Keratinocyte (primary cell): ENCODE results near the gene HCFC1. TPM values are rescaled to one million over a fixed set of nuclear protein-coding genes. Genes with fewer than 3 reads are reported as not detected.

Experiments used
- DNase-seq: peaks from one replicate; pipeline ENCODE4 v3.0.0-alpha.2; 2011; ENCODE audit warnings: low read depth, missing footprints, low spot score
- FAIRE-seq: peaks from 2 replicates; lab custom pipeline; 2011; peaks lifted over from hg19 to GRCh38; lab: Jason Lieb, UNC
- H2AFZ ChIP-seq: 2 replicates; pipeline ENCODE4 v1.6.0; 2012; ENCODE audit warnings: low read length, control low read depth, inconsistent platforms; ENCODE audit not compliant: control insufficient read depth
- H3K27ac ChIP-seq: 2 replicates; pipeline ENCODE4 v1.5.1; 2011; ENCODE audit warnings: low read length; ENCODE audit not compliant: control insufficient read depth, insufficient read depth
- H3K27me3 ChIP-seq: 3 replicates; pipeline ENCODE4 v1.6.0; 2011; ENCODE audit warnings: low read length; ENCODE audit not compliant: control insufficient read depth, insufficient read depth; ENCODE audit errors: extremely low read depth
- H3K36me3 ChIP-seq, 2 experiments: 2 replicates in 1 of 2; 3 replicates in 1 of 2; pipeline ENCODE4 v1.5.1; 2011; ENCODE audit warnings: low read length in 2 of 2, mild to moderate bottlenecking in 1 of 2; ENCODE audit not compliant: control insufficient read depth in 2 of 2, insufficient read depth in 2 of 2; ENCODE audit errors: extremely low read depth in 1 of 2
- H3K4me1 ChIP-seq: 3 replicates; pipeline ENCODE4 v1.5.1; 2011; ENCODE audit warnings: low read length; ENCODE audit not compliant: control insufficient read depth, insufficient read depth; ENCODE audit errors: extremely low read depth
- H3K4me2 ChIP-seq: 3 replicates; pipeline ENCODE4 v1.6.0; 2011; ENCODE audit warnings: low read depth, low read length; ENCODE audit not compliant: control insufficient read depth, insufficient read depth; ENCODE audit errors: extremely low read depth
- H3K4me3 ChIP-seq, 3 experiments: fragments of 200-600 bp in 1 of 3; sonication (generic) in 1 of 3; 2 replicates in 2 of 3; 3 replicates in 1 of 3; pipeline ENCODE4 v1.5.1; 2011 to 2016; ENCODE audit warnings: low read length in 3 of 3, mild to moderate bottlenecking in 3 of 3, control low read depth in 2 of 3, inconsistent platforms in 1 of 3, low read depth in 1 of 3, mixed read lengths in 1 of 3, mixed run types in 1 of 3, moderate library complexity in 1 of 3; ENCODE audit not compliant: control insufficient read depth in 2 of 3, insufficient read depth in 2 of 3; ENCODE audit errors: extremely low read depth in 1 of 3
- H3K79me2 ChIP-seq: 2 replicates; pipeline ENCODE4 v1.6.0; 2012; ENCODE audit warnings: low read length; ENCODE audit not compliant: control insufficient read depth, insufficient read depth
- H3K9ac ChIP-seq: 3 replicates; pipeline ENCODE4 v1.6.0; 2011; ENCODE audit warnings: low read length; ENCODE audit not compliant: control insufficient read depth, insufficient read depth; ENCODE audit errors: extremely low read depth
- H3K9me1 ChIP-seq: 3 replicates; pipeline ENCODE4 v1.6.0; 2011; ENCODE audit warnings: low read length; ENCODE audit not compliant: control insufficient read depth, insufficient read depth; ENCODE audit errors: extremely low read depth
- H3K9me3 ChIP-seq: 2 replicates; pipeline ENCODE4 v1.5.1; 2012; ENCODE audit warnings: low read depth, low read length; ENCODE audit not compliant: control insufficient read depth
- H4K20me1 ChIP-seq: 3 replicates; pipeline ENCODE4 v1.6.0; 2011; ENCODE audit warnings: low read length; ENCODE audit not compliant: control insufficient read depth, insufficient read depth; ENCODE audit errors: extremely low read depth
- EZH2 ChIP-seq: IDR thresholded peaks from one replicate; pipeline ENCODE4 v1.6.1; 2012; ENCODE audit warnings: inconsistent platforms, mild to moderate bottlenecking, low read length, moderate library complexity
- dilution Hi-C: fragments of 300-500 bp; cut with MboI; formaldehyde crosslinking; loops from one replicate; pipeline ENCODE4 v1.7.0; 2020; ENCODE audit warnings: low sequenced_read_pairs; ENCODE audit not compliant: extremely low pct_ligation_motif_present
- polyA plus RNA-seq, 5 experiments: library from polyadenylated mRNA; depleted of rRNA in 3 of 5; stranded (reverse) in 3 of 5; stranded (forward) in 1 of 5; unstranded in 1 of 5; fragments of >200 nt; gene quantifications; 1 replicate in 1 of 5; 2 replicates in 3 of 5; 3 replicates in 1 of 5; pipeline versions ENCODE4 v1.2.1 to v1.2.3, GENCODE V29; 2011 to 2012; ENCODE audit warnings: missing spikeins in 2 of 5, low read depth in 1 of 5, low replicate concordance in 1 of 5
- TF ChIP-seq, protein P1 (sequence below), 3 experiments: IDR thresholded peaks in 1 of 3; conservative IDR thresholded peaks in 1 of 3; optimal IDR thresholded peaks in 1 of 3; 2 replicates in 2 of 3; 3 replicates in 1 of 3; pipeline versions ENCODE3 to v1.5.1; 2011; ENCODE audit warnings: low read length in 3 of 3, mild to moderate bottlenecking in 3 of 3, moderate library complexity in 2 of 3, control low read depth in 1 of 3, inconsistent platforms in 1 of 3; ENCODE audit not compliant: insufficient read depth in 2 of 3; ENCODE audit errors: extremely low read depth in 1 of 3

HCFC1 gene
- polyA plus RNA-seq, 1 donor (not counting 4 experiments of a cell fraction or from before 2014, with no cell fraction given), result 2.7 TPM

DNA sequence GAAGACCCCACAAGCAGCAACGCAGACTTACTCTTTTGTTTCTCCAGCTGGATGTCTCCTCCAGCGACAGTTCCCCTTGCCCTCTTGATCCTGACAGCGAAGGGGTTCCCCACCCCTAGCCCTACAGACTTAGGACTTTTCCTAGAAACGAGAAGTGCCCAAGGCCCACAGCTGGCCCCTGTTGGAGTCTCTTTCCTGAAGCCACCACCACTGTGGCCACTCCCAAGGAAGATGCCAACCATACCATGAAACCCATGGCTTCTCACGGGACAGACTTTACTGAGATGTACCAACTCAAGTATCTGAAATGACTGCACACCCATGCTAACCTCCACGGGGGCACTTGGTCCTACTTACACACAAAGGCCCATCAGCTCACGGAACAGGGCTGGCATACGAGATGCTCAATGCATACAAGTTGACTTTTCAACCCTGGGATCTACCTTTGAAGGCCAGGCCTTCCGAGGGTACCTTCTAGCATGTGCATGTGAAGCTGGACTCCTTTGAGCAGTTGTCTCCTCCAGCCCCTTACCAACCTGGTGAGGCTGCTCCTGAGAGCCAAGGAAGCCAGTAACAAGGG, 49.0 kb upstream of the HCFC1 start:
- no peak for TF ChIP-seq EZH2
- TF ChIP-seq, protein P1, sequence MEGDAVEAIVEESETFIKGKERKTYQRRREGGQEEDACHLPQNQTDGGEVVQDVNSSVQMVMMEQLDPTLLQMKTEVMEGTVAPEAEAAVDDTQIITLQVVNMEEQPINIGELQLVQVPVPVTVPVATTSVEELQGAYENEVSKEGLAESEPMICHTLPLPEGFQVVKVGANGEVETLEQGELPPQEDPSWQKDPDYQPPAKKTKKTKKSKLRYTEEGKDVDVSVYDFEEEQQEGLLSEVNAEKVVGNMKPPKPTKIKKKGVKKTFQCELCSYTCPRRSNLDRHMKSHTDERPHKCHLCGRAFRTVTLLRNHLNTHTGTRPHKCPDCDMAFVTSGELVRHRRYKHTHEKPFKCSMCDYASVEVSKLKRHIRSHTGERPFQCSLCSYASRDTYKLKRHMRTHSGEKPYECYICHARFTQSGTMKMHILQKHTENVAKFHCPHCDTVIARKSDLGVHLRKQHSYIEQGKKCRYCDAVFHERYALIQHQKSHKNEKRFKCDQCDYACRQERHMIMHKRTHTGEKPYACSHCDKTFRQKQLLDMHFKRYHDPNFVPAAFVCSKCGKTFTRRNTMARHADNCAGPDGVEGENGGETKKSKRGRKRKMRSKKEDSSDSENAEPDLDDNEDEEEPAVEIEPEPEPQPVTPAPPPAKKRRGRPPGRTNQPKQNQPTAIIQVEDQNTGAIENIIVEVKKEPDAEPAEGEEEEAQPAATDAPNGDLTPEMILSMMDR (optimal IDR thresholded peaks at IDR 0.05 in 1 of 3, IDR thresholded peaks at IDR 0.05 in 1 of 3, conservative IDR thresholded peaks at IDR 0.05 in 1 of 3; ENCODE audit: extremely low read depth in 1 of 3, insufficient read depth in 2 of 3, low read length in 3 of 3), result no peak
- Histone ChIP-seq H3K9ac (peak overlapping the region; percentile 85), H2AFZ (no peak overlapping the region), H3K4me1 (peaks cover 21% of the 10 kb centered on the region), H3K9me1 (no peaks in the 10 kb centered on the region), H3K4me3 (peak overlapping the region; percentile 40 to 62 (median 49)), H3K79me2 (peaks cover 22% of the 10 kb centered on the region), H4K20me1 (no peaks in the 10 kb centered on the region), H3K27ac (peak overlapping the region; percentile 69), H3K36me3 (peaks cover 0 to 4% of the 10 kb centered on the region in 2 experiments), H3K9me3 (no peaks in the 10 kb centered on the region), H3K4me2 (peak overlapping the region; percentile 85), H3K27me3 (no peaks in the 10 kb centered on the region)
- dilution Hi-C loops, result no loop called here
- no peak for FAIRE-seq
- DNase-seq, result no peak

DNA sequence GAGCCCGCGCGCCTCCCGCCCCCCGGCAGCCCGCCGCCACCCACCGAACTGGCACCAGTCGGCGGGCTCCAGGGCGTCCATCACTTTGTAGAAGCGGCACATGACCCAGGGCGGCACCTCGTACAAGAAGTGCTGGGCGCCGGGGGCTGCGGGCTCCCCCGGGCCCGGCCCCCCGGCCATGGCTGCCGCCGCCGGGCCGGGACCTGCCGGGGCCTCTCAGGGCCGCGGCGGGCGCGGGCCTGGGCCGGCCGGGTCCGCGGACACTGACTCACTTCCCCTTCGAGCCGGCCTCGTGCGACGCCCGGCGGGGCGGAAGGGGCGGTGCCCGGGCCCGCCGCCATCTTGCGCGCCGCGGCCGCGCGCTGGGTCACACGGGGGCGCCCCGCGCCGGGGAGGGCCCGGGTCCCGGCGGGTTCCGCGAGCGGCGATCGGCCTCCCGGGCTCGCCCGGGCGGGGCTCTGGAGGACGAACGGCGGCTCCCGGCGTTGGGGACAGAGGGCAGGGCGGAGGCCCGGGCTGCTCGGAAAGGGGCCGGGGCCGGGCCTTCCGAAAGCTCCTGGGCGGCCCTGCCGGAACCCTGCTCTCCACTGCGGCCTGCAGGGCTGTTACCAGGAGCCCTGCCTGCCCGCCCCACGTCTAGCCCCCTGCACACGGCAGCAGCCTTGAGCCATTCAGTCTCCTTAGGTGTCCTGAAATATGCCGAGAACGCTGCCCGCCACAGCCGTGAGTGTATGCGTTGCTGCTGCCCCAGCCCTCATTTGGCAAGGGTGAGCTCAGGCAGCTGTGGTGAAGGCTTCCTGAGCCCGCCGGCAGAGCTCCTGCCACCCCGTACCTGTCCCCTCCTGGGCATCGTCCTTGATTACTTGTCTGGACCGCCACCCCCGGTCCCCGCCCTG, 48.3 kb upstream of the HCFC1 start, which contains the start of gene IRAK1:
IRAK1 (minus strand) TSS at position 270 of the 896 bp plus-strand sequence; CDS start at position 180, 90 bp downstream.
- Histone ChIP-seq H3K4me1 (peaks cover 13% of the 10 kb centered on the region), H3K79me2 (peaks cover 22% of the 10 kb centered on the region), H3K4me2 (peak within 1 kb of the TSS; percentile 85), H3K9me3 (no peaks in the 10 kb centered on the region), H3K36me3 (peaks cover 0 to 6% of the 10 kb centered on the region in 2 experiments), H3K9me1 (no peaks in the 10 kb centered on the region), H2AFZ (no peak within 1 kb of the TSS), H3K9ac (peak within 1 kb of the TSS; percentile 85), H3K27me3 (no peaks in the 10 kb centered on the region), H3K27ac (peak within 1 kb of the TSS; percentile 69), H4K20me1 (no peaks in the 10 kb centered on the region), H3K4me3 (peak within 1 kb of the TSS; percentile 52 to 62 (median 53))
- TF ChIP-seq EZH2, result no peak
- TF ChIP-seq, protein P1 (optimal IDR thresholded peaks at IDR 0.05 in 1 of 3, IDR thresholded peaks at IDR 0.05 in 1 of 3, conservative IDR thresholded peaks at IDR 0.05 in 1 of 3; ENCODE audit: extremely low read depth in 1 of 3, insufficient read depth in 2 of 3, low read length in 3 of 3), result no peak
- DNase-seq (no peak), FAIRE-seq (no peak)
- dilution Hi-C loops, result no loop called here
